K562 (cell line): ENCODE data around the gene PRSS38. TPM values are rescaled to one million over a fixed set of nuclear protein-coding genes. Genes with fewer than 3 reads are reported as not detected.
A peak's percentile ranks its signal among the peaks of the same experiment; 100 is the strongest.

Source experiments
- CBX1 ChIP-seq: sonication (generic); IDR thresholded peaks from 2 replicates; pipeline ENCODE4 v1.6.1; 2016; ENCODE audit warnings: antibody characterized with exemption, low read depth, mild to moderate bottlenecking
- EHMT2 ChIP-seq: fragments of 450-650 bp; IDR thresholded peaks from 2 replicates; pipeline ENCODE4 v1.6.1; 2018; ENCODE audit warnings: antibody characterized with exemption
- FOSL1 ChIP-seq: fragments of 200-800 bp; sonication (Bioruptor generic); conservative IDR thresholded peaks from 2 replicates; pipeline ENCODE4 v1.6.1; 2016; ENCODE audit warnings: missing genetic modification characterization, missing compliant biosample characterization
- FOXK1 ChIP-seq: sonication (generic); formaldehyde crosslinking; IDR thresholded peaks from 2 replicates; pipeline ENCODE4 v1.8.0; 2022; ENCODE audit warnings: missing genetic modification reagents, mild to moderate bottlenecking, borderline replicate concordance
- JUND ChIP-seq, 2 experiments: IDR thresholded peaks; 2 replicates in 1 of 2; 3 replicates in 1 of 2; pipeline ENCODE4 v1.6.1; 2011; ENCODE audit warnings: borderline replicate concordance in 2 of 2, low read depth in 2 of 2, low read length in 2 of 2, improper control_type of control experiment in 1 of 2, missing biosample characterization in 1 of 2, missing genetic modification characterization in 1 of 2, missing genetic modification reagents in 1 of 2
- KDM1A ChIP-seq, 2 experiments: fragments of 450-650 bp; IDR thresholded peaks; 2 replicates each; pipeline ENCODE4 v1.6.1; 2016; ENCODE audit warnings: mild to moderate bottlenecking in 2 of 2
- KLF1 ChIP-seq: fragments of 450-650 bp; IDR thresholded peaks from 2 replicates; pipeline ENCODE4 v1.6.1; 2016; ENCODE audit warnings: missing genetic modification characterization, missing compliant biosample characterization
- KLF13 ChIP-seq: fragments of 450-650 bp; IDR thresholded peaks from 2 replicates; pipeline ENCODE4 v1.6.1; 2016; ENCODE audit warnings: missing genetic modification characterization, low read depth, mild to moderate bottlenecking, missing compliant biosample characterization, moderate library complexity, borderline replicate concordance
- MAFG ChIP-seq: fragments of 450-650 bp; conservative IDR thresholded peaks from 2 replicates; pipeline ENCODE4 v1.6.1; 2016; ENCODE audit warnings: missing genetic modification characterization, missing compliant biosample characterization
- NFIC ChIP-seq: fragments of 450-650 bp; IDR thresholded peaks from 2 replicates; pipeline ENCODE4 v1.6.1; 2017; ENCODE audit warnings: mild to moderate bottlenecking, inconsistent platforms
- NR2C2 ChIP-seq, 2 experiments: fragments of 200-800 bp in 1 of 2; sonication (Bioruptor generic) in 1 of 2; sonication (generic) in 1 of 2; formaldehyde crosslinking in 1 of 2; IDR thresholded peaks; 2 replicates each; pipeline versions ENCODE4 v1.6.1 to v1.8.0; 2016 to 2022; ENCODE audit warnings: mild to moderate bottlenecking in 1 of 2, missing compliant biosample characterization in 1 of 2, missing genetic modification characterization in 1 of 2, missing genetic modification reagents in 1 of 2
- PTRF ChIP-seq: fragments of 450-650 bp; IDR thresholded peaks from 2 replicates; pipeline ENCODE4 v1.6.1; 2016; ENCODE audit warnings: mild to moderate bottlenecking, missing genetic modification characterization, missing compliant biosample characterization
- SMARCE1 ChIP-seq: fragments of 450-650 bp; IDR thresholded peaks from 2 replicates; pipeline ENCODE4 v1.7.1; 2016; ENCODE audit warnings: mild to moderate bottlenecking
- TCF3 ChIP-seq: sonication (generic); formaldehyde crosslinking; IDR thresholded peaks from 2 replicates; pipeline ENCODE4 v1.4.0; 2020; ENCODE audit warnings: mild to moderate bottlenecking, missing genetic modification reagents
- TEAD2 ChIP-seq: fragments of 450-650 bp; IDR thresholded peaks from 2 replicates; pipeline ENCODE4 v1.6.1; 2016; ENCODE audit warnings: missing genetic modification characterization, control low read depth, missing compliant biosample characterization
- ZFX ChIP-seq: sonication (generic); formaldehyde crosslinking; IDR thresholded peaks from 2 replicates; pipeline ENCODE4 v1.8.0; 2022; ENCODE audit warnings: mild to moderate bottlenecking, missing genetic modification reagents, moderate library complexity
- ZNF347 ChIP-seq: fragments of 450-650 bp; formaldehyde crosslinking; IDR thresholded peaks from 2 replicates; pipeline ENCODE4 v1.4.0; 2020; ENCODE audit warnings: low read depth, mild to moderate bottlenecking, moderate library complexity
- ZNF780A ChIP-seq: fragments of 250-450 bp; sonication (Bioruptor Pico); IDR thresholded peaks from 2 replicates; pipeline ENCODE4 v1.5.0; 2021; ENCODE audit warnings: mild to moderate bottlenecking
- polyA plus RNA-seq, 8 experiments: library from polyadenylated mRNA; depleted of rRNA in 4 of 8; stranded (reverse) in 5 of 8; unstranded in 3 of 8; fragments of >200 nt; fragmentation: Nextera tagmentation in 2 of 8; fragmentation: Illumina TruSeq in 1 of 8; extraction: Ambion mirVana in 2 of 8; extraction: Trizol in 1 of 8; gene quantifications; 2 replicates each; pipeline versions ENCODE4 v1.2.1 to v1.2.3, GENCODE V29; 2011 to 2014; ENCODE audit warnings: inconsistent platforms in 1 of 8, missing spikeins in 1 of 8
- total RNA-seq, 7 experiments: library from RNA; depleted of rRNA in 6 of 7; stranded (reverse); fragments of >200 nt in 6 of 7; fragmentation: Illumina TruSeq in 2 of 7; extraction: Trizol in 2 of 7; gene quantifications; 2 replicates each; pipeline versions ENCODE4 v1.2.1 to v1.2.3, GENCODE V29; 2011 to 2021; ENCODE audit warnings: low replicate concordance in 1 of 7
- TF ChIP-seq, protein P1 (sequence below), 2 experiments: IDR thresholded peaks; 2 replicates each; pipeline ENCODE4 v1.6.1; 2011; ENCODE audit warnings: borderline replicate concordance in 1 of 2, control low read depth in 1 of 2, low read depth in 1 of 2, low read length in 1 of 2, mild to moderate bottlenecking in 1 of 2, mixed read lengths in 1 of 2, moderate library complexity in 1 of 2; ENCODE audit not compliant: insufficient read depth in 1 of 2, insufficient read length in 1 of 2, poor library complexity in 1 of 2, severe bottlenecking in 1 of 2; ENCODE audit errors: extremely low read depth in 1 of 2
- TF ChIP-seq, protein P2 (sequence below): sonication (generic); formaldehyde crosslinking; IDR thresholded peaks from 2 replicates; pipeline ENCODE4 v1.9.0; 2022; ENCODE audit warnings: mild to moderate bottlenecking, missing genetic modification reagents
- TF ChIP-seq, protein P3 (sequence below), 2 experiments: fragments of 450-650 bp in 1 of 2; sonication (generic) in 1 of 2; formaldehyde crosslinking in 1 of 2; IDR thresholded peaks in 1 of 2; conservative IDR thresholded peaks in 1 of 2; 2 replicates each; pipeline versions ENCODE4 v1.6.1 to v1.8.1; 2016 to 2023; ENCODE audit warnings: mild to moderate bottlenecking in 2 of 2, moderate library complexity in 2 of 2, inconsistent platforms in 1 of 2, missing genetic modification reagents in 1 of 2
- TF ChIP-seq, protein P4 (sequence below): fragments of 450-650 bp; IDR thresholded peaks from 2 replicates; pipeline ENCODE4 v1.6.1; 2017; ENCODE audit warnings: mild to moderate bottlenecking, moderate library complexity

The PRSS38 gene
- total and polyA plus RNA-seq, 9 of the 15 experiments (the other 6 are each of a cell fraction or from before 2014, with no cell fraction given) = 0.09 to 0.14 TPM; not detected in 7

DNA sequence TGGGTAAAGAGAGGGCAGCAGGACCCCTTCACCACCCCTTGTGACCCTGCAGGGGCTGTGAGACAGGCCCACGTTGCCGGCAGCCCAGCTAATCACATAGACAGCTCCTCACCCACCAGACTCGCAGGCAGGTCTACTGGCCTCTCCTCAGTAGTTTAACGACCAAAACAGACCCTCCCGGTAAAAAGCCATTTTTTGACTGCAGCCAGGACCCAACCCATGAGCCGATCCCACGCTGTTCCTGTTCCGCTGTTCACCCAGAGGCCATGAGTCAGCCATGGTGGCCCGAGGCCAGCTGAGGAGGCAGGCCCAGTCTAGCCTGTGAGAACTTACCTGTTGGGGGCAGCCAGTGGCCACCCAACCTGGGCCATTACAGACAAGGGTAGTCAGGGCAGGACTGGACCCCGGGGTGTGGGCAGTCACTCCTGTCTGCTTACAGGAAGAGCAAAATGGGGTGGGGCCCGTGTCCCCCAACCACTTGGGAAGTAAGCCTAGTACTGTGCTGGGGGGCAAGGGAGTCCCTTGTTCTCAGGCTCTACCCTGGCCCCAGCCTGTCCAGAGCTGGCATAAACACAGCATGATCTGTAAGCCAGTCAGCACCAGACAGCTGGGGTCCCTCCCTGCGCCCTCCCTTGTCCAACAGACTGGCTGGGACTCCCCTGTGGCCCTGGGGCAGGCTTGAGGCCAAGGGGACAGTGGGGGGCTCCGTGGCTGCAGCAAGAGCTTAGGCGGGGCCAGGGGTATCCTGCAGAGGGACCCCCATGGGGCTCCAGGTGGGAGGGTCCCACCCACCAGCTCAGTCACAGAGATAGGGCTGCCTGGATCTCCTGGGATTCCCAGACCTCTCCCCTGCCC lies 70.4 kb downstream of the PRSS38 start (continued):
- TF ChIP-seq EHMT2 (peak; percentile 82; the same call in 1 of the 2 replicates), ZNF780A (CRISPR knock-in tag) (no peak), FOSL1 (tag) (peak; percentile 71), TEAD2 (no peak), NR2C2 (CRISPR knock-in tag; IDR thresholded peaks at IDR 0.05) (no peak), NR2C2 (tag; IDR thresholded peaks at IDR 0.05) (0 out of 2 replicates have a peak, but pooled peaks have one; percentile 32), SMARCE1 (no peak), KLF13 (tag) (no peak), CBX1 (no peak), KDM1A (IDR thresholded peaks at IDR 0.05) (no peak), PTRF (tag) (0 out of 2 replicates have a peak, but pooled peaks have one; percentile 8), NFIC (peak; percentile 90), MAFG (tag) (0 out of 2 replicates have a peak, but pooled peaks have one; percentile 26), KLF1 (tag) (no peak), TCF3 (CRISPR knock-in tag) (0 out of 2 replicates have a peak, but pooled peaks have one; percentile 4), JUND (IDR thresholded peaks at IDR 0.05; ENCODE audit: borderline replicate concordance, low read depth, low read length) (peak; percentile 70; the same call in 1 of the 2 replicates), JUND (tag; IDR thresholded peaks at IDR 0.05; ENCODE audit: borderline replicate concordance, low read depth, low read length) (peak; percentile 55; the same call in 2 of the 3 replicates), ZNF347 (CRISPR knock-in tag) (0 out of 2 replicates have a peak, but pooled peaks have one; percentile 31), FOXK1 (CRISPR knock-in tag) (no peak), ZFX (CRISPR knock-in tag) (peak; percentile 63)
- TF ChIP-seq, protein P1, sequence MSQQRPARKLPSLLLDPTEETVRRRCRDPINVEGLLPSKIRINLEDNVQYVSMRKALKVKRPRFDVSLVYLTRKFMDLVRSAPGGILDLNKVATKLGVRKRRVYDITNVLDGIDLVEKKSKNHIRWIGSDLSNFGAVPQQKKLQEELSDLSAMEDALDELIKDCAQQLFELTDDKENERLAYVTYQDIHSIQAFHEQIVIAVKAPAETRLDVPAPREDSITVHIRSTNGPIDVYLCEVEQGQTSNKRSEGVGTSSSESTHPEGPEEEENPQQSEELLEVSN (IDR thresholded peaks at IDR 0.05; ENCODE audit: borderline replicate concordance in 1 of 2, extremely low read depth in 1 of 2, insufficient read depth in 1 of 2, insufficient read length in 1 of 2, low read depth in 1 of 2, low read length in 1 of 2, poor library complexity in 1 of 2, severe bottlenecking in 1 of 2) = peak in 1 of 2 experiments; percentile 9
- TF ChIP-seq, protein P2, sequence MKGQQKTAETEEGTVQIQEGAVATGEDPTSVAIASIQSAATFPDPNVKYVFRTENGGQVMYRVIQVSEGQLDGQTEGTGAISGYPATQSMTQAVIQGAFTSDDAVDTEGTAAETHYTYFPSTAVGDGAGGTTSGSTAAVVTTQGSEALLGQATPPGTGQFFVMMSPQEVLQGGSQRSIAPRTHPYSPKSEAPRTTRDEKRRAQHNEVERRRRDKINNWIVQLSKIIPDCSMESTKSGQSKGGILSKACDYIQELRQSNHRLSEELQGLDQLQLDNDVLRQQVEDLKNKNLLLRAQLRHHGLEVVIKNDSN (CRISPR knock-in tag) = 0 out of 2 replicates have a peak, but pooled peaks have one; percentile 8
- TF ChIP-seq, protein P3, sequence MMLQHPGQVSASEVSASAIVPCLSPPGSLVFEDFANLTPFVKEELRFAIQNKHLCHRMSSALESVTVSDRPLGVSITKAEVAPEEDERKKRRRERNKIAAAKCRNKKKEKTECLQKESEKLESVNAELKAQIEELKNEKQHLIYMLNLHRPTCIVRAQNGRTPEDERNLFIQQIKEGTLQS (IDR thresholded peaks at IDR 0.05) = peak; percentile 62; the same call in 1 of the 2 replicates
- TF ChIP-seq, protein P3 (CRISPR knock-in tag; conservative IDR thresholded peaks at IDR 0.05) = no peak
- TF ChIP-seq, protein P4, sequence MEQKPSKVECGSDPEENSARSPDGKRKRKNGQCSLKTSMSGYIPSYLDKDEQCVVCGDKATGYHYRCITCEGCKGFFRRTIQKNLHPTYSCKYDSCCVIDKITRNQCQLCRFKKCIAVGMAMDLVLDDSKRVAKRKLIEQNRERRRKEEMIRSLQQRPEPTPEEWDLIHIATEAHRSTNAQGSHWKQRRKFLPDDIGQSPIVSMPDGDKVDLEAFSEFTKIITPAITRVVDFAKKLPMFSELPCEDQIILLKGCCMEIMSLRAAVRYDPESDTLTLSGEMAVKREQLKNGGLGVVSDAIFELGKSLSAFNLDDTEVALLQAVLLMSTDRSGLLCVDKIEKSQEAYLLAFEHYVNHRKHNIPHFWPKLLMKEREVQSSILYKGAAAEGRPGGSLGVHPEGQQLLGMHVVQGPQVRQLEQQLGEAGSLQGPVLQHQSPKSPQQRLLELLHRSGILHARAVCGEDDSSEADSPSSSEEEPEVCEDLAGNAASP = no peak
